ENCODE measurements around the gene RASGRP3.

Gene RASGRP3

GRCh38 chr2:33526921-33527320, 50.5 kb downstream of the RASGRP3 start:
- DNase-seq, result no peak

GRCh38 chr2:33528441-33528950, 52.0 kb downstream of the RASGRP3 start:
- no peak for DNase-seq

- DNase-seq, result no peak
Measured at GRCh38 chr2:33529771-33530481, 53.5 kb downstream of the RASGRP3 start.

- no peak for DNase-seq
Measured at GRCh38 chr2:33530690-33531548, 54.5 kb downstream of the RASGRP3 start.

GRCh38 chr2:33531549-33532059, 55.2 kb downstream of the RASGRP3 start:
- DNase-seq, result no peak

GRCh38 chr2:33532146-33532545, 55.7 kb downstream of the RASGRP3 start:
- no peak for DNase-seq

GRCh38 chr2:33532966-33533365, 56.5 kb downstream of the RASGRP3 start:
- no peak for DNase-seq

- DNase-seq, result no peak
Measured at GRCh38 chr2:33535421-33535820, 59.0 kb downstream of the RASGRP3 start.

- no peak for DNase-seq
Measured at GRCh38 chr2:33541243-33541642, 64.8 kb downstream of the RASGRP3 start.

- no peak for DNase-seq
Measured at GRCh38 chr2:33550206-33550605, 73.8 kb downstream of the RASGRP3 start.

- DNase-seq, result no peak
Measured at GRCh38 chr2:33552758-33553461, 76.5 kb downstream of the RASGRP3 start.

- DNase-seq, result no peak
Measured at GRCh38 chr2:33555681-33556080, 79.2 kb downstream of the RASGRP3 start.

GRCh38 chr2:33559328-33559727, 82.9 kb downstream of the RASGRP3 start:
- DNase-seq, result no peak

GRCh38 chr2:33560017-33560416, 83.6 kb downstream of the RASGRP3 start:
- no peak for DNase-seq

- no peak for DNase-seq
Measured at GRCh38 chr2:33561872-33562271, 85.4 kb downstream of the RASGRP3 start.

GRCh38 chr2:33570681-33571080, 94.2 kb downstream of the RASGRP3 start:
- no peak for DNase-seq

GRCh38 chr2:33573657-33574056, 97.2 kb downstream of the RASGRP3 start:
- DNase-seq, result no peak

GRCh38 chr2:33577084-33577483, 100.6 kb downstream of the RASGRP3 start:
- DNase-seq, result no peak

- no peak for DNase-seq
Measured at GRCh38 chr2:33577668-33578067, 101.2 kb downstream of the RASGRP3 start.

GRCh38 chr2:33579227-33579626, 102.8 kb downstream of the RASGRP3 start:
- no peak for DNase-seq

- no peak for DNase-seq
Measured at GRCh38 chr2:33581872-33582271, 105.4 kb downstream of the RASGRP3 start.

- no peak for DNase-seq
Measured at GRCh38 chr2:33583194-33583938, 106.9 kb downstream of the RASGRP3 start.
